ENCODE results near the gene GHRHR.

The GHRHR gene

DNA sequence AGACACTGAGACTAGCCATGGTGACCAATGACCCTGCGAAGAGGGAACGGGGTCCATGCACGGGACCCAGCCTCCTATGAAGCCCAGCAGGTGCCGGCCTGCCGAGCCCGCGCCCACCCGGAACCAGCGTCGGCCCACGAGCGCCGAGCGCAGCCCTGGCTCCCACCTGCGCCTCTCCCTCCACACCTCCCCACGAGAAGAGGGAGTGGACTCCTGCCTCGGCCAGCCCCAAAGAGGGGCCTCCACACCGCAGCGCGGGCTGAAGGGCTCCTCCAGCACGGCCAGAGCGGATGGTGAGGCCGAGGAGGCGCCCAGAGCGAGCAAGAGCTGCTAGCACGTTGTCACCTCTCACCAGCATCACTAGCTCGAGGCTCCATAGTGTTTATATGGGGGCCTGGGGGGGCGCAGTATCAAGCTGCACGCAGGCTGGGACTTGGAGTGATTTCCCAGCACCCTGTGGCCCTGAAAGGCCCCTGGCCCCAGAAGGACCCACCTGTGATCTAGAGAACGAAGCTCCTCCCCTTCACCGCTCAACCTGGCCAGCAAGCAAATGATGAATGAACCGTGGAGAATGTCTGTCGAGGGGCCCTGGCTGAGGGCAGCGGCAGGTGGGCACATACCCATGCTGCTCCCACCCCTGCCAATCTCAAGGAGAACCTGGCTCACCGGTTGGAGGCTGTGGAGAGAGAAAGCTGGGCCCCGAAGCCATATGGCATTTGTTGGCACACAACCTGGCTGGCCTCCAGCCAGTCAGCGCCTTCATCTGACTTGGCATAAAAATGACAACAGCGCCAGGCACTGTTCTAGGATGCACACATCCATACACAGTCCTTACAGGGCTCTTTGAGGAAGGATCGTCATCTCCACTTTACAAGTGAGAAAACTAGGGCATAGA lies 30.7 kb downstream of the GHRHR start:
- Histone ChIP-seq H3K4me3 (no peak overlapping the region), H3K36me3 (ENCODE audit: insufficient read depth, low read length) (no peaks in the 10 kb centered on the region), H3K27ac (no peak overlapping the region), H3K9me3 (ENCODE audit: low read depth, low read length) (no peaks in the 10 kb centered on the region), H3K9ac (ENCODE audit: insufficient read length) (no peak overlapping the region)
- DNase-seq (ENCODE audit: low read depth, low spot score), result no peak
- TF ChIP-seq POLR2AphosphoS5 (IDR thresholded peaks at IDR 0.05; ENCODE audit: borderline replicate concordance, low read depth, low read length) (no peak), FOXP2 (optimal IDR thresholded peaks at IDR 0.05; ENCODE audit: control extremely low read depth, extremely low read length, insufficient read depth) (no peak), EZH2 (IDR thresholded peaks at IDR 0.05) (no peak)

DNA sequence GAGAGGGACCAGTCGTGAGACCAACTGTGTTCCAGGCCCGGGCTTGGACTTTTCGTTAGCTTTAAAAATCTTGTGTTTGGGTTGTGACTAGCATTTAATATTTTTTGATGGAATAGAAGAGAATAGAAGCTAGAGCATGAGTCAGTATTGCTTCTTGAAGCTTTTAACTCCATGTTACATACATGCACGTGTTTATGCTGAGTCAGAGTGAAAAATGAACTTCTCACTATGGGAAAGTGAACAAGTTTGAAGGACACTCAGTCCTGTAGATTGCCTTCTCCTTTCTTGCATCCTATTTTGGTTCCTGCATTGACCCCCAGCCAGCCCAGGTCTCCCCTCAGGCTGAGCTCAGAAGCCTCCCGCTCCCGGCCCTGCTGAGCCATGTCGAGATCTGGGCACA lies 31.8 kb downstream of the GHRHR start:
- TF ChIP-seq POLR2AphosphoS5 (IDR thresholded peaks at IDR 0.05; ENCODE audit: borderline replicate concordance, low read depth, low read length) (no peak), EZH2 (IDR thresholded peaks at IDR 0.05) (no peak), FOXP2 (optimal IDR thresholded peaks at IDR 0.05; ENCODE audit: control extremely low read depth, extremely low read length, insufficient read depth) (no peak)

DNA sequence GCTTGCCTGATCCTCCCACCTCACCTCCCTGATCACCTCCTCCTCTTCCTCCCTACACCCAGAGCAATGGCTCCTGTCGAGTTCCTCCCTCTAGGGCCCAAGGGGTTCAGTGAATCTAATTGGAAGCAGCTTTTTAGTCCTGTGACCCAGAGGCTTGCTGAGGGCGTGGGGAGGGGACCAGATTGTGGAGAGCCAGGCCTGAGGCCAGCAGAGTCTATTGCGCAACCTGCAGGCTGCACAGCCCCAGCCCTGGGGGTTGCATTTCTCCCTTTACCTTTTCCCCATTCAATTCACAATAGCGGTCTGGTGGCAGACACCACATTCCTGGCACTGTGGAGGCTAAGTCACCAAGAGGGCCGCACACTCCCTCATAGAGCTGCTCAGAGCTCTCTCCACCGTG lies 32.5 kb downstream of the GHRHR start:
- Histone ChIP-seq H3K36me3 (ENCODE audit: insufficient read depth, low read length) (no peaks in the 10 kb centered on the region), H3K9ac (ENCODE audit: insufficient read length) (no peak overlapping the region), H3K4me3 (no peak overlapping the region), H3K9me3 (ENCODE audit: low read depth, low read length) (no peaks in the 10 kb centered on the region), H3K27ac (no peak overlapping the region)
- TF ChIP-seq EZH2 (IDR thresholded peaks at IDR 0.05) (no peak), POLR2AphosphoS5 (IDR thresholded peaks at IDR 0.05; ENCODE audit: borderline replicate concordance, low read depth, low read length) (no peak), FOXP2 (optimal IDR thresholded peaks at IDR 0.05; ENCODE audit: control extremely low read depth, extremely low read length, insufficient read depth) (no peak)
- DNase-seq (ENCODE audit: low read depth, low spot score), result no peak

More for the DNA sequence above, 31.8 kb downstream of the GHRHR start:
- no peak overlapping the region for H3K27ac ChIP-seq
- no peak overlapping the region for H3K4me3 ChIP-seq
- DNase-seq (ENCODE audit: low read depth, low spot score), result no peak
- no peaks in the 10 kb centered on the region for H3K36me3 ChIP-seq (ENCODE audit: insufficient read depth, low read length)
- no peak overlapping the region for H3K9ac ChIP-seq (ENCODE audit: insufficient read length)
- H3K9me3 ChIP-seq (ENCODE audit: low read depth, low read length), result no peaks in the 10 kb centered on the region

DNA sequence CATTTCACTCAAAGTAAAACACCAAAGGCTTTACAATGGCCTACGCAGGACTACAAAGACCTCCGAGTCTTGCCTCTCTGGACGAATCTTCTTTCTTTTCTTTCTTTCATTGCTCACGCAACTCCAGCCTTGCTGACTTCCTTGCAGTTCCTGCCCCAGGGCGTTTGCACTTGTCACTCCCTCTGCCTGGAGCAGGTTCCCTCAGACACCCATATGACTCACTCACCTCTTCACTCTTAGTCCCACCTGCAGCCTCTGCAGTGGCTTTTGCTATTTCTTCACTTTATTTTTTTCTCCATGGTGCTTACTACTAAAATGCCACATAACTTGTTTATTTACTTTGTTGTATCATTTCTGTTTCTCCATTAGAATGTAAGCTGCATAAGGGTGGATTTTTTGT lies 33.1 kb downstream of the GHRHR start:
- H3K36me3 ChIP-seq (ENCODE audit: insufficient read depth, low read length), result no peaks in the 10 kb centered on the region
- TF ChIP-seq EZH2 (IDR thresholded peaks at IDR 0.05) (no peak), FOXP2 (optimal IDR thresholded peaks at IDR 0.05; ENCODE audit: control extremely low read depth, extremely low read length, insufficient read depth) (no peak), POLR2AphosphoS5 (IDR thresholded peaks at IDR 0.05; ENCODE audit: borderline replicate concordance, low read depth, low read length) (no peak)

DNA sequence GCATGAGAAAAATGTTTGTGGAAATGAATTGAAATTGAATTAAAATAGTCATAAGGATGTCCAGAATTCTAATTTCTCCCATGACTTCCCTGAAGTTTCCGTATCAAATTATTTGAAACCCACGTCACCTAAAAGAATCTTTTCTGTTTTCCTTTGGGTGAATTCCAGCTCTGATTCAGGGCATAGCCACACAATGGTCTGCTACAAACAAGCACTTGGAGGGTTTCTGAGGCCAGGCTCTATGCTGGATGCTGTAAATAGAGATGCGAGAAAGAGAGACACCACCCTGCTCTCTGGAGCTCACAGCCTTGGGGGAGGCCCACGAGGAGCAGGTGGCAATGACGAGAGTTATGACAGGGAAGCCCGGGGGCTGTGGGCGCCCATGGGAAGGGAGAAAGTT lies 33.6 kb downstream of the GHRHR start:
- DNase-seq (ENCODE audit: low read depth, low spot score), result no peak
- Histone ChIP-seq H3K9ac (ENCODE audit: insufficient read length) (no peak overlapping the region), H3K36me3 (ENCODE audit: insufficient read depth, low read length) (no peaks in the 10 kb centered on the region), H3K9me3 (ENCODE audit: low read depth, low read length) (no peaks in the 10 kb centered on the region), H3K4me3 (no peak overlapping the region), H3K27ac (no peak overlapping the region)
- TF ChIP-seq EZH2 (IDR thresholded peaks at IDR 0.05) (no peak), POLR2AphosphoS5 (IDR thresholded peaks at IDR 0.05; ENCODE audit: borderline replicate concordance, low read depth, low read length) (no peak)

More for the DNA sequence above, 33.1 kb downstream of the GHRHR start:
- Histone ChIP-seq H3K9ac (ENCODE audit: insufficient read length) (no peak overlapping the region), H3K27ac (no peak overlapping the region), H3K4me3 (no peak overlapping the region), H3K9me3 (ENCODE audit: low read depth, low read length) (no peaks in the 10 kb centered on the region)
- no peak for DNase-seq (ENCODE audit: low read depth, low spot score)

DNA sequence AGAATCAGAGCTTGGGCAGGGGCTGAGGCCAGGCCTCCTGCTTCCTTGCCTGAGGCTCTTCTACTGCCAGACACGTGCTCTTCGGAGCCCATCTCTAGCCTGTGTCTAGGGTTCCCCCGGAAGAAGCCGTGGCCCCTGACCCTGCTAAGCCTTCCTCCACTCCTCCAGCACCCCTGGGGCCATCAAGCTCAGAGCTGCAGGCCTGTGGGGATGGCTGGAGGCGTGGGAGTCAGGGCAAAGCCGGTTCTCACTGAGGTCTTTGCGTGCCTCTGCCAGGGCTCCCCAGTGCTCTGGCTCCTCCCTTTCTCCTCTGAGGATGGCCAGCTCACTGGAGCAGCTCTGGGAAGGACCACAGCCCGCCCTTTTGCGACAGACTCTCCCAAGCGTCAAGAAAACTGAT lies 34.4 kb downstream of the GHRHR start:
- TF ChIP-seq FOXP2 (optimal IDR thresholded peaks at IDR 0.05; ENCODE audit: control extremely low read depth, extremely low read length, insufficient read depth), result no peak
- TF ChIP-seq POLR2AphosphoS5 (IDR thresholded peaks at IDR 0.05; ENCODE audit: borderline replicate concordance, low read depth, low read length), result no peak
- TF ChIP-seq EZH2 (IDR thresholded peaks at IDR 0.05), result no peak
- Histone ChIP-seq H3K9ac (ENCODE audit: insufficient read length) (no peak overlapping the region), H3K9me3 (ENCODE audit: low read depth, low read length) (no peaks in the 10 kb centered on the region), H3K4me3 (no peak overlapping the region), H3K36me3 (ENCODE audit: insufficient read depth, low read length) (no peaks in the 10 kb centered on the region), H3K27ac (no peak overlapping the region)
- DNase-seq (ENCODE audit: low read depth, low spot score), result no peak

DNA sequence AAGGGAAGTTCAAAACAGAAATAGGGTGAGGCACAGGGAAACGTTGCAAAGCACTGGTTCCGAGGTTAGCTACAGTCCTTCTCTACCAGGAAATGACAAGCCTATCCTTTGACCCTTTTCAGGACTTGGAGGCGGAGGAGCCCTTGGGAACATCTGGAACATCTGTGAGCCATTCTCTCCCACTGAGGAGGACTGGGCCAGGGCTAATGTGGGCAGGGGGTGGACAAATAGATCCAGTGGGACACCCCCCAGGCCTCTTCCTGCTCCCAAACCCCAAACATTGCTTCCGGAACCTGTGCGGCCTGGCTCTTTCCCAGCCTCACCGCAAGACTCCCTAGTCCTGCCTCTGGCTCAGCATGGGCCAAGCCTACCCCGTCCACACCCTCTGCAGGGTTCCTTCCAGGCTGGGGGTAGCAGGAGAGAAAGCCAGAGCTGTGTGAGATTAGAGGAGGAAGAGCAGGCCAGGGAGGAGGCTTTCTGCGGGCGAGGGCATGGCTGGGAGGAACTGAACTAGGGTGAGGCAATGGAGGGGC lies 36.5 kb downstream of the GHRHR start:
- Histone ChIP-seq H3K9me3 (ENCODE audit: low read depth, low read length) (no peaks in the 10 kb centered on the region), H3K36me3 (ENCODE audit: insufficient read depth, low read length) (no peaks in the 10 kb centered on the region), H3K27ac (no peak overlapping the region), H3K4me3 (no peak overlapping the region), H3K9ac (ENCODE audit: insufficient read length) (no peak overlapping the region)
- TF ChIP-seq EZH2 (IDR thresholded peaks at IDR 0.05) (no peak), POLR2AphosphoS5 (IDR thresholded peaks at IDR 0.05; ENCODE audit: borderline replicate concordance, low read depth, low read length) (no peak), FOXP2 (optimal IDR thresholded peaks at IDR 0.05; ENCODE audit: control extremely low read depth, extremely low read length, insufficient read depth) (no peak)
- DNase-seq (ENCODE audit: low read depth, low spot score), result no peak

DNA sequence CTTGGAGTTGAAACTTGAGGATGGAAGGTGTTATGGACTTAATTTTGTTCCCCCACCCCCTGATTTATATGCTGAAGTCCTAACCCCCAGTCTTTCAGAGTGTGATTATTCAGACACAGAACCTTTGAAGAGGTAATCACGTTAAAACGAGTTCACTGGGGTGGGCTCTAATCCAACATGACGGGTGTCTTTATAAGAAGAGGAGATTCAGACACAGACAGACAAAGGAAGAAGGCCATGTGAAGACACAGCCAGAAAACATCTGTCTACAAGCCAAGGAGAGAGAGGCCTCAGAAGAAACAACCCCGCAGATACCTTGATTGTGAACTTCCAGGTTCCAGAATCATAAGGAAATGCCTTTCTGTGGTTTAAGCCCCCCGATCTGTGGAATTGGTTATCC lies 37.0 kb downstream of the GHRHR start:
- Histone ChIP-seq H3K9me3 (ENCODE audit: low read depth, low read length) (no peaks in the 10 kb centered on the region), H3K4me3 (no peak overlapping the region), H3K9ac (ENCODE audit: insufficient read length) (no peak overlapping the region), H3K36me3 (ENCODE audit: insufficient read depth, low read length) (no peaks in the 10 kb centered on the region), H3K27ac (no peak overlapping the region)
- no peak for TF ChIP-seq FOXP2 (optimal IDR thresholded peaks at IDR 0.05; ENCODE audit: control extremely low read depth, extremely low read length, insufficient read depth)
- no peak for TF ChIP-seq POLR2AphosphoS5 (IDR thresholded peaks at IDR 0.05; ENCODE audit: borderline replicate concordance, low read depth, low read length)
- no peak for TF ChIP-seq EZH2 (IDR thresholded peaks at IDR 0.05)
- DNase-seq (ENCODE audit: low read depth, low spot score), result no peak
